NB4 (cell line): ENCODE results near the gene AP1B1.

Source experiments
- MYC ChIP-seq: IDR thresholded peaks from 2 replicates; pipeline ENCODE4 v1.6.1; 2011; ENCODE audit warnings: low read depth, low read length
- POLR2A ChIP-seq: IDR thresholded peaks from 2 replicates; pipeline ENCODE4 v1.6.1; 2011; ENCODE audit warnings: mild to moderate bottlenecking; ENCODE audit not compliant: insufficient read length; ENCODE audit errors: extremely low read depth
- TF ChIP-seq, protein P1 (sequence below): IDR thresholded peaks from one replicate; pipeline ENCODE4 v1.5.1; 2012; ENCODE audit warnings: low read depth, low read length
- TF ChIP-seq, protein P2 (sequence below): IDR thresholded peaks from 2 replicates; pipeline ENCODE4 v1.6.1; 2011; ENCODE audit warnings: low read depth, low read length

DNA sequence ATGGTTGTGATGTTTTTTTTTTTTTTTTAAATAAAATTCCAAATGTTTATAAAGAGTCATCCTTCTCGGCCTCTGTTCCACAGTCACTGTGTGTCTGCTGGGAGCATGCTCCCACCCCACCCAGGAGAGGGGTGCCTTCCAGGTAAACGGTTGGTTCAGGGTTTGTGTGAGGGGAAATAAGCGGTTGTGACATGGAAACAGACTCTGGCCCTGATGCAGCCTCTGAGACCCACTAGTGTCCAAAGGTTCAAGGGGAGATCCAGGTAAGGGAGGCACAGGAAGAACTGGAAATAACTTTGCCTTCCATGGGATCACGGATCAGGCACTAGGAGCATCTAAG lies 87.9 kb downstream of the AP1B1 start:
- TF ChIP-seq POLR2A (no peak), MYC (no peak)
- TF ChIP-seq, protein P1, sequence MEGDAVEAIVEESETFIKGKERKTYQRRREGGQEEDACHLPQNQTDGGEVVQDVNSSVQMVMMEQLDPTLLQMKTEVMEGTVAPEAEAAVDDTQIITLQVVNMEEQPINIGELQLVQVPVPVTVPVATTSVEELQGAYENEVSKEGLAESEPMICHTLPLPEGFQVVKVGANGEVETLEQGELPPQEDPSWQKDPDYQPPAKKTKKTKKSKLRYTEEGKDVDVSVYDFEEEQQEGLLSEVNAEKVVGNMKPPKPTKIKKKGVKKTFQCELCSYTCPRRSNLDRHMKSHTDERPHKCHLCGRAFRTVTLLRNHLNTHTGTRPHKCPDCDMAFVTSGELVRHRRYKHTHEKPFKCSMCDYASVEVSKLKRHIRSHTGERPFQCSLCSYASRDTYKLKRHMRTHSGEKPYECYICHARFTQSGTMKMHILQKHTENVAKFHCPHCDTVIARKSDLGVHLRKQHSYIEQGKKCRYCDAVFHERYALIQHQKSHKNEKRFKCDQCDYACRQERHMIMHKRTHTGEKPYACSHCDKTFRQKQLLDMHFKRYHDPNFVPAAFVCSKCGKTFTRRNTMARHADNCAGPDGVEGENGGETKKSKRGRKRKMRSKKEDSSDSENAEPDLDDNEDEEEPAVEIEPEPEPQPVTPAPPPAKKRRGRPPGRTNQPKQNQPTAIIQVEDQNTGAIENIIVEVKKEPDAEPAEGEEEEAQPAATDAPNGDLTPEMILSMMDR = no peak
- TF ChIP-seq, protein P2, sequence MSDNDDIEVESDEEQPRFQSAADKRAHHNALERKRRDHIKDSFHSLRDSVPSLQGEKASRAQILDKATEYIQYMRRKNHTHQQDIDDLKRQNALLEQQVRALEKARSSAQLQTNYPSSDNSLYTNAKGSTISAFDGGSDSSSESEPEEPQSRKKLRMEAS = no peak
